IMR-90 (cell line): ENCODE results near the gene SMIM44. TPM values are rescaled to one million over a fixed set of nuclear protein-coding genes. Genes with fewer than 3 reads are reported as not detected.

Source experiments
- ATAC-seq: fragments of 200-7000 bp; cut with Tn5 transposase; 2 replicates; pipeline ENCODE4 v1.9.1; 2020; ENCODE audit warnings: low read depth, mild to moderate bottlenecking, moderate library complexity
- BruUV-seq: library from RNA; stranded (reverse); fragments of 400-500 nt; replicated peaks from 2 replicates; lab custom pipeline; 2021; lab: Mats Ljungman, UMichigan
- CTCF ChIA-PET: fragments of 300-600 bp; formaldehyde crosslinking; extraction: SDS; loops from one replicate; lab custom pipeline; 2021; ENCODE audit warnings: antibody characterized with exemption; lab: Yijun Ruan, JAX
- POLR2A ChIA-PET: fragments of 300-600 bp; sonication (Branson Sonifier 250); formaldehyde crosslinking; loops from one replicate; lab custom pipeline; 2022; ENCODE audit warnings: antibody characterized with exemption; ENCODE audit not compliant: unreplicated experiment; lab: Charles Lee
- DNase-seq: peaks from one replicate; pipeline ENCODE4 v3.0.0; 2013
- H2AFZ ChIP-seq: replicated peaks from 2 replicates; pipeline ENCODE3; 2013; ENCODE audit warnings: low read length, mild to moderate bottlenecking; ENCODE audit not compliant: poor library complexity
- H2AK5ac ChIP-seq: 2 replicates; pipeline ENCODE4 v1.6.1; 2013; ENCODE audit warnings: low read depth, low read length, inconsistent platforms
- H2AK9ac ChIP-seq: replicated peaks from 2 replicates; pipeline ENCODE3; 2013; ENCODE audit warnings: mild to moderate bottlenecking, low read depth, low read length, moderate library complexity; ENCODE audit not compliant: poor library complexity
- H2BK120ac ChIP-seq: 2 replicates; pipeline ENCODE4 v1.6.1; 2013; ENCODE audit warnings: low read depth, low read length, inconsistent platforms
- H2BK15ac ChIP-seq: 3 replicates; pipeline ENCODE4 v1.6.1; 2013; ENCODE audit warnings: low read depth, low read length, inconsistent platforms
- H2BK20ac ChIP-seq: 2 replicates; pipeline ENCODE4 v1.6.1; 2013; ENCODE audit warnings: low read depth, mild to moderate bottlenecking, inconsistent platforms, low read length, moderate library complexity
- H2BK5ac ChIP-seq: 2 replicates; pipeline ENCODE4 v1.6.1; 2013; ENCODE audit warnings: mild to moderate bottlenecking, low read depth, low read length, inconsistent platforms; ENCODE audit not compliant: poor library complexity, severe bottlenecking
- H3K14ac ChIP-seq: replicated peaks from 2 replicates; pipeline ENCODE4 v1.6.1; 2013; ENCODE audit warnings: low read depth, low read length, inconsistent platforms
- H3K18ac ChIP-seq: 2 replicates; pipeline ENCODE4 v1.6.1; 2013; ENCODE audit warnings: low read depth, low read length, control low read depth
- H3K23ac ChIP-seq: 2 replicates; pipeline ENCODE4 v1.6.1; 2013; ENCODE audit warnings: low read depth, low read length, inconsistent platforms
- H3K27ac ChIP-seq: 2 replicates; pipeline ENCODE4 v1.5.1; 2013; ENCODE audit warnings: mild to moderate bottlenecking, control low read depth, low read length; ENCODE audit not compliant: insufficient read depth
- H3K27me3 ChIP-seq: 2 replicates; pipeline ENCODE4 v1.6.1; 2013; ENCODE audit warnings: low read length; ENCODE audit not compliant: control insufficient read depth, insufficient read depth
- H3K36me3 ChIP-seq: 2 replicates; pipeline ENCODE4 v1.6.1; 2013; ENCODE audit warnings: low read length, mixed read lengths; ENCODE audit not compliant: control insufficient read depth, insufficient read depth
- H3K4ac ChIP-seq: 2 replicates; pipeline ENCODE4 v1.6.1; 2013; ENCODE audit warnings: low read depth, low read length, inconsistent platforms
- H3K4me1 ChIP-seq: 2 replicates; pipeline ENCODE4 v1.6.1; 2013; ENCODE audit warnings: low read length, mixed read lengths; ENCODE audit not compliant: control insufficient read depth, insufficient read depth
- H3K4me2 ChIP-seq: 2 replicates; pipeline ENCODE4 v1.6.1; 2013; ENCODE audit warnings: low read depth, mild to moderate bottlenecking, control low read depth, low read length, moderate library complexity
- H3K4me3 ChIP-seq: 2 replicates; pipeline ENCODE4 v1.5.1; 2013; ENCODE audit warnings: low read depth, mild to moderate bottlenecking, control low read depth, low read length, moderate library complexity; ENCODE audit not compliant: insufficient read depth
- H3K56ac ChIP-seq: 2 replicates; pipeline ENCODE4 v1.6.1; 2013; ENCODE audit warnings: low read length, inconsistent platforms; ENCODE audit not compliant: insufficient read depth; ENCODE audit errors: extremely low read depth
- H3K79me1 ChIP-seq, 2 experiments: 2 replicates each; pipeline ENCODE4 v1.6.1; 2013; ENCODE audit warnings: low read length in 2 of 2, inconsistent platforms in 1 of 2, low read depth in 1 of 2
- H3K9ac ChIP-seq: 2 replicates; pipeline ENCODE4 v1.6.1; 2013; ENCODE audit warnings: low read depth, low read length, control low read depth
- H3K9me1 ChIP-seq: 2 replicates; pipeline ENCODE4 v1.6.1; 2013; ENCODE audit warnings: low read length, inconsistent platforms; ENCODE audit not compliant: insufficient read depth
- H3K9me3 ChIP-seq: 2 replicates; pipeline ENCODE4 v1.6.1; 2013; ENCODE audit warnings: low read length; ENCODE audit not compliant: control insufficient read depth, insufficient read depth
- H4K20me1 ChIP-seq: 2 replicates; pipeline ENCODE4 v1.6.1; 2013; ENCODE audit warnings: low read length, inconsistent platforms; ENCODE audit not compliant: insufficient read depth
- H4K5ac ChIP-seq: 2 replicates; pipeline ENCODE4 v1.6.1; 2013; ENCODE audit warnings: mild to moderate bottlenecking, low read depth, low read length, control low read depth
- H4K8ac ChIP-seq, 2 experiments: 2 replicates each; pipeline ENCODE4 v1.6.1; 2013; ENCODE audit warnings: low read depth in 2 of 2, low read length in 2 of 2, control low read depth in 1 of 2, inconsistent platforms in 1 of 2
- H4K91ac ChIP-seq: 2 replicates; pipeline ENCODE4 v1.6.1; 2013; ENCODE audit warnings: low read depth, low read length, inconsistent platforms; ENCODE audit not compliant: insufficient read depth
- CTCF ChIP-seq: conservative IDR thresholded peaks from 2 replicates; pipeline ENCODE4 v1.5.1; 2012; ENCODE audit warnings: mild to moderate bottlenecking, low read depth, low read length, improper control_type of control experiment
- MAZ ChIP-seq: IDR thresholded peaks from 2 replicates; pipeline ENCODE4 v1.6.1; 2012; ENCODE audit warnings: low read depth, mild to moderate bottlenecking, low read length, improper control_type of control experiment, moderate library complexity, borderline replicate concordance
- POLR2A ChIP-seq: IDR thresholded peaks from 2 replicates; pipeline ENCODE4 v1.6.1; 2012; ENCODE audit warnings: mild to moderate bottlenecking, low read depth, low read length
- USF2 ChIP-seq: fragments of 150-350 bp; IDR thresholded peaks from 2 replicates; pipeline ENCODE4 v1.6.1; 2017; ENCODE audit warnings: mild to moderate bottlenecking, antibody characterized with exemption, low read length, low read depth
- WGBS, 2 experiments: methylation state at CpG; one replicate each; pipeline versions ENCODE4 v1.1.5 to v1.1.7; 2013; ENCODE audit warnings: missing lambda C conversion rate in 2 of 2; ENCODE audit not compliant: insufficient read length in 1 of 2; ENCODE audit errors: extremely low coverage in 2 of 2; 5-methylcytosine and 5-hydroxymethylcytosine counted together
- dilution Hi-C: fragments of 300-500 bp; cut with HindIII; formaldehyde crosslinking; loops from one replicate; pipeline ENCODE4 v1.14.3; 2018; ENCODE audit warnings: low sequenced_read_pairs; ENCODE audit not compliant: unreplicated experiment
- in situ Hi-C: fragments of 300-500 bp; cut with MboI; formaldehyde crosslinking; loops from 3 replicates; pipeline ENCODE4 v1.14.3; 2019; ENCODE audit warnings: low sequenced_read_pairs, inconsistent platforms, mixed read lengths
- intact Hi-C: fragments of 100-400 bp; cut with micrococcal nuclease; formaldehyde crosslinking; loops from 2 replicates; pipeline ENCODE4 v1.10.0; 2022
- polyA plus RNA-seq, 3 experiments: library from polyadenylated mRNA; depleted of rRNA; stranded (reverse); fragments of >200 nt; gene quantifications; 2 replicates each; pipeline ENCODE4 v1.2.3, GENCODE V29; 2012; ENCODE audit warnings: low replicate concordance in 1 of 3
- total RNA-seq: library from RNA; depleted of rRNA; stranded (reverse); fragments of >200 nt; gene quantifications from 2 replicates; pipeline ENCODE4 v1.2.3, GENCODE V29; 2012

The SMIM44 gene
- total and polyA plus RNA-seq, 2 of the 4 experiments (the other 2 are of a cell fraction), result not detected

- H2AFZ ChIP-seq, result peak overlapping the region; percentile 11
- H3K4me2 ChIP-seq, result no peak overlapping the region
- H3K4me3 ChIP-seq, result no peak overlapping the region
- no peak overlapping the region for H3K18ac ChIP-seq
- ChIA-PET POLR2A (no interaction called here), CTCF (no interaction called here)
- H2BK5ac ChIP-seq, result no peak overlapping the region
- H3K9ac ChIP-seq, result no peak overlapping the region
- DNase-seq (no peak), ATAC-seq (no peak)
- BruUV-seq, result no TSS peak
- no peaks in the 10 kb centered on the region; the same call in 1 of the 2 replicates for H3K9me3 ChIP-seq
- no peak overlapping the region for H2AK5ac ChIP-seq
- H4K5ac ChIP-seq, result no peak overlapping the region
- no peak overlapping the region for H3K14ac ChIP-seq
- no peak overlapping the region for H2AK9ac ChIP-seq
- in situ Hi-C loops, result loop anchor here (25.0 kb wide), 1 partner anchor 516 kb away; no protein-coding TSS in a partner anchor
- H2BK120ac ChIP-seq, result no peak overlapping the region
- no peaks in the 10 kb centered on the region for H3K4me1 ChIP-seq
- no peaks in the 10 kb centered on the region for H3K79me1 ChIP-seq
- no peak overlapping the region for H3K4ac ChIP-seq
- no CpG with 5 or more reads among the region's 2 CpGs for WGBS, 2 experiments
- no peak overlapping the region for H2BK20ac ChIP-seq
- H3K27me3 ChIP-seq, result peaks cover 39% of the 10 kb centered on the region
- H3K9me1 ChIP-seq, result no peaks in the 10 kb centered on the region
- TF ChIP-seq MAZ (no peak), POLR2A (no peak), USF2 (no peak), CTCF (no peak)
- no peak overlapping the region for H3K23ac ChIP-seq
- intact Hi-C loops, result no loop called here
- H3K56ac ChIP-seq, result no peak overlapping the region
- dilution Hi-C loops, result no loop called here
- no peak overlapping the region for H4K8ac ChIP-seq
- no peak overlapping the region for H2BK15ac ChIP-seq
- H3K36me3 ChIP-seq, result no peaks in the 10 kb centered on the region
- no peak overlapping the region for H4K91ac ChIP-seq
- H4K20me1 ChIP-seq, result no peaks in the 10 kb centered on the region
- H3K27ac ChIP-seq, result no peak overlapping the region
Observed at GRCh38 chr19:3477951-3478350, 5.3 kb downstream of the SMIM44 start.
